Neural cell (in vitro differentiated cells): ENCODE results near the gene RNU7-1.

Source experiments
- CTCF ChIP-seq: fragments of 450-650 bp; IDR thresholded peaks from 2 replicates; pipeline ENCODE4 v1.5.1; 2014; ENCODE audit warnings: antibody characterized with exemption, mild to moderate bottlenecking, moderate library complexity; ENCODE audit not compliant: poor library complexity, severe bottlenecking
- EZH2 ChIP-seq: fragments of 200-600, 300-800 bp; shearing (Covaris generic), sonication (generic); IDR thresholded peaks from 2 replicates; pipeline ENCODE4 v1.6.1; 2014; ENCODE audit warnings: antibody characterized with exemption, low read length, borderline replicate concordance, mild to moderate bottlenecking; ENCODE audit not compliant: insufficient read depth, poor library complexity, severe bottlenecking
- RAD21 ChIP-seq: fragments of 450-650 bp; conservative IDR thresholded peaks from 2 replicates; pipeline ENCODE4 v1.6.1; 2014; ENCODE audit warnings: antibody characterized with exemption, mild to moderate bottlenecking, moderate library complexity
- TF ChIP-seq, protein P1 (sequence below): IDR thresholded peaks from 2 replicates; pipeline ENCODE4 v1.6.1; 2012; ENCODE audit warnings: borderline replicate concordance

DNA sequence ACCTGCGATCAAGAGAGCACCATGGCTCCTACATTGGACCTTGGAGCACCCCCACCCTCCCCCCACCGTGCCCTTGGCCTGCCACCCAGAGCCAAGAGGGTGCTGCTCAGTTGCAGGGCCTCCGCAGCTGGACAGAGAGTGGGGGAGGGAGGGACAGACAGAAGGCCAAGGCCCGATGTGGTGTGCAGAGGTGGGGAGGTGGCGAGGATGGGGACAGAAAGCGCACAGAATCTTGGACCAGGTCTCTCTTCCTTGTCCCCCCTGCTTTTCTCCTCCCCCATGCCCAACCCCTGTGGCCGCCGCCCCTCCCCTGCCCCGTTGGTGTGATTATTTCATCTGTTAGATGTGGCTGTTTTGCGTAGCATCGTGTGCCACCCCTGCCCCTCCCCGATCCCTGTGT lies 1.8 kb upstream of the RNU7-1 start:
- TF ChIP-seq, protein P1, sequence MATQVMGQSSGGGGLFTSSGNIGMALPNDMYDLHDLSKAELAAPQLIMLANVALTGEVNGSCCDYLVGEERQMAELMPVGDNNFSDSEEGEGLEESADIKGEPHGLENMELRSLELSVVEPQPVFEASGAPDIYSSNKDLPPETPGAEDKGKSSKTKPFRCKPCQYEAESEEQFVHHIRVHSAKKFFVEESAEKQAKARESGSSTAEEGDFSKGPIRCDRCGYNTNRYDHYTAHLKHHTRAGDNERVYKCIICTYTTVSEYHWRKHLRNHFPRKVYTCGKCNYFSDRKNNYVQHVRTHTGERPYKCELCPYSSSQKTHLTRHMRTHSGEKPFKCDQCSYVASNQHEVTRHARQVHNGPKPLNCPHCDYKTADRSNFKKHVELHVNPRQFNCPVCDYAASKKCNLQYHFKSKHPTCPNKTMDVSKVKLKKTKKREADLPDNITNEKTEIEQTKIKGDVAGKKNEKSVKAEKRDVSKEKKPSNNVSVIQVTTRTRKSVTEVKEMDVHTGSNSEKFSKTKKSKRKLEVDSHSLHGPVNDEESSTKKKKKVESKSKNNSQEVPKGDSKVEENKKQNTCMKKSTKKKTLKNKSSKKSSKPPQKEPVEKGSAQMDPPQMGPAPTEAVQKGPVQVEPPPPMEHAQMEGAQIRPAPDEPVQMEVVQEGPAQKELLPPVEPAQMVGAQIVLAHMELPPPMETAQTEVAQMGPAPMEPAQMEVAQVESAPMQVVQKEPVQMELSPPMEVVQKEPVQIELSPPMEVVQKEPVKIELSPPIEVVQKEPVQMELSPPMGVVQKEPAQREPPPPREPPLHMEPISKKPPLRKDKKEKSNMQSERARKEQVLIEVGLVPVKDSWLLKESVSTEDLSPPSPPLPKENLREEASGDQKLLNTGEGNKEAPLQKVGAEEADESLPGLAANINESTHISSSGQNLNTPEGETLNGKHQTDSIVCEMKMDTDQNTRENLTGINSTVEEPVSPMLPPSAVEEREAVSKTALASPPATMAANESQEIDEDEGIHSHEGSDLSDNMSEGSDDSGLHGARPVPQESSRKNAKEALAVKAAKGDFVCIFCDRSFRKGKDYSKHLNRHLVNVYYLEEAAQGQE, result no peak
- TF ChIP-seq CTCF (no peak), EZH2 (no peak), RAD21 (no peak)
